GM12874 (cell line): ENCODE measurements around the gene ZBTB42.

Source experiments
- TF ChIP-seq, protein P1 (sequence below): IDR thresholded peaks from 2 replicates; pipeline ENCODE4 v1.5.1; 2011; ENCODE audit warnings: low read depth, mild to moderate bottlenecking, control low read depth, low read length, moderate library complexity; ENCODE audit not compliant: insufficient read depth

ZBTB42 gene

GRCh38 chr14:104786726-104787675, 13.9 kb upstream of the ZBTB42 start:
- TF ChIP-seq, protein P1, sequence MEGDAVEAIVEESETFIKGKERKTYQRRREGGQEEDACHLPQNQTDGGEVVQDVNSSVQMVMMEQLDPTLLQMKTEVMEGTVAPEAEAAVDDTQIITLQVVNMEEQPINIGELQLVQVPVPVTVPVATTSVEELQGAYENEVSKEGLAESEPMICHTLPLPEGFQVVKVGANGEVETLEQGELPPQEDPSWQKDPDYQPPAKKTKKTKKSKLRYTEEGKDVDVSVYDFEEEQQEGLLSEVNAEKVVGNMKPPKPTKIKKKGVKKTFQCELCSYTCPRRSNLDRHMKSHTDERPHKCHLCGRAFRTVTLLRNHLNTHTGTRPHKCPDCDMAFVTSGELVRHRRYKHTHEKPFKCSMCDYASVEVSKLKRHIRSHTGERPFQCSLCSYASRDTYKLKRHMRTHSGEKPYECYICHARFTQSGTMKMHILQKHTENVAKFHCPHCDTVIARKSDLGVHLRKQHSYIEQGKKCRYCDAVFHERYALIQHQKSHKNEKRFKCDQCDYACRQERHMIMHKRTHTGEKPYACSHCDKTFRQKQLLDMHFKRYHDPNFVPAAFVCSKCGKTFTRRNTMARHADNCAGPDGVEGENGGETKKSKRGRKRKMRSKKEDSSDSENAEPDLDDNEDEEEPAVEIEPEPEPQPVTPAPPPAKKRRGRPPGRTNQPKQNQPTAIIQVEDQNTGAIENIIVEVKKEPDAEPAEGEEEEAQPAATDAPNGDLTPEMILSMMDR, result no peak

DNA sequence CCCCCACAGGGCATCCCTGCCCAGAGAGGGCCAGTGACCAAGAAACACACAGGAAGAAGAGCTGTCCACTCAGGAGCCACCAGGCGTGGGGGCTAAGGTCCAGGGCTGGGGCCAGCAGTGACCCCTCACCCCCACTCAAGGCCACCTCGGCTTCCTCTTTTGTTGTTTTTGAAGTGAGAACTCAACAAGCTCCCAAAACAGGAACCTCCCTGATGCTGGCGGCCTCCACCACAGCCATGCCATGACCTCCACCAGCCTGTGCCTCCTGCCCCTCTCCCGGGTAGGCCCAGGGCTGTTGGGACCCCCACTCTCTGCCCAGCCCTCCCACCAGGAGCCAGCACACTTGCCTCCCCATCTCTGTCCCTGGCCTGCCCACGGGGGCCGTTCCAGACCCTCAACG, 13.2 kb upstream of the ZBTB42 start:
- TF ChIP-seq, protein P1, result no peak

DNA sequence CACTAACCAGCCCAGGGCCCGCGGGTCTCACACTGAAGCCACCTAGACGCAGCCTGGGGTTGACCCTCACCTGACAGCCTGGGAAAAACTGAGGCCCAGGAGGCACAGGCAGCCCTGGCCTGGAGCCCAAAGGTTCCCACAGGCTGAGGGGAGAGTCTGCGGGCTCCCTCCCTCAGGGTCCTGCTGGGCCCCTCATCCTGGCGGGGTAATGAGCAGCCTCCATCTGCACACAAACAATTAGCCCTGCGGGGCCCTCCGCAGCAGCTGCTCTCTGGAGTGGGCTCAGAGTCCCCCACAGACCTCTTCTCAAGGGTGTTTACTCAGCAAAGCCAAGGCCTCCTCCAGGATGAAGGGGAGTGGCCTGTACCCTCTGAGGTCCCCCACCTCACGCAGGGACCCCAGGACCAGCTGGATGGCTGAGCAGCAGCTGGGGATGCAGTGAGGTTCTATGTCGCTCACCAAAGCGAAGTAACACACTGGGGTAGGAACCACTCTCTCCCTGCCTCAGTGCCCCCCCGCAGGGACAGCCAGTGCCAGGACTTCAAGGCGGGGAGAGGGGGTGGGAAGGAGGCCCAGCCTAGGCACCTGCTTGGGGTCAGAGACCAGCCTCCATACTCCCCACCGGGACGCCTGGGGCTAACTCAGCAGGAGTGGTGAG, 12.6 kb upstream of the ZBTB42 start:
- TF ChIP-seq, protein P1, result no peak

GRCh38 chr14:104788873-104789663, 11.8 kb upstream of the ZBTB42 start:
- TF ChIP-seq, protein P1, result no peak

DNA sequence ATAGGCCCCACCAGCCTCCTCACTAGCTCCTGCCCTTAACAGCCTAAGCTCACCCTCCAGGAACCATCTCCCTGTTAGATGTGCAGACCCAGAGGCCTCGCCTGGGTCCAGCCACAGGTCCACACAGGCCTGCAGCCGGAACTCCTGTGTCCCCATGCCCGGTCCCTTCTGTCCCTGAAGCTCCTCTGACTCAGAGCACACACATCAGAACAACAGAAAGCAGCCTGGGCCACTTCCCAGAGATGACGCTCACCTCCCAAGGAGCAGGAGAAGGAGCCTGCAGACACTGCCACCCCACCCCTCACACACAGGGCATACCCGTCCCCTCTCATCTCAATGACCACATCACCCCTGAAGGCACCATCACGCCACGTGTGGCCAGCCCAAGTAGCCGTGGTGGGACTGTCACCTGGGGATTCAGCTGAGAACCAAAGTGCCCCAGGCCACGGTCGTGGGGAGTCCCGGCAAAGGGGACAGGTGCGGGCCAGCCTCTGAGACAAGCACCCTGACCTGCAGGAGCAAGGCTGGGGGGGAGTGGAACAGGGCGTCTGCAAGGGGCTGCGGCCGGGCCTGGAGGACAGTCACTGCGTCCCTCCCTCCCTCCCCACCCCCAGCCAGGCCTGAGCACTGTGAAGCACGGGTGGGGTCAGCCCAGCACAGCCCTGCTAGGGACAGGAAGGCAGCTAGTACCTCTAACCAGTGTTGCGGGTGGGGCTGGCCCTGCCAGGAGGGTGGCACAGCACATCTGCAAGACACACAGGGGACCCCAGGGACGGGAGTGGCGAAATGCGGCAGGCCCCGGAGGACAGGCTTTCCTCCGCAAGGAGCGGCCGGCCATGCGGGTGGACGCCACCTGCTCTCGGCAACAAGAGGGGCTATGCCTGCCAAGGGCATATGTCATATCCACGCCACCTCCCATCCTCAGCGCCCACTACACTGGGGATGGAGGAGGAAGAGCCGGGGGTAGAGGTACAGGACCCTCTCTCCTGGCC, 10.9 kb upstream of the ZBTB42 start:
- TF ChIP-seq, protein P1, result no peak

DNA sequence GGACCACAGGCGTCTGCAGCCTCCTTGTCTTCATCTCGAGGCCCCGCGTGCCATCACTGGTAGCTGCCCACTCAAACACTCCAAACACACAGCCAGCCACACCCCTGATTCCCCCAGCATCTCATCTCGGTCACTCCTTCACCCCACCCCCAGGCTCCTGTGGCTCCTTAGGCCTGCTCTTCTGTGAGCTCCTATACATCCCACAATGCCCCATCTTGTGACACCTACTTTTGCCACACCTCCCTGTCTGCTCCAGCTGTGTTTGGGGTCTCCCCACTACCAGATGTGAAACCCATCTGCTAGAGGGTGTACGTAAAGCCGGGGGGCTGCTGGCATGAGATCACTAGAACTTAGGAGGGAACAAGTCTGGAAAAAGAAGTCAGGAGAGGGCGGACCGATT, 9.5 kb upstream of the ZBTB42 start:
- TF ChIP-seq, protein P1, result no peak
